HUES64 (cell line): Measurements from ENCODE around the gene GLS2.
"Not testable (repeated sequence)": the region's sequence is repeated elsewhere in the genome, so short reads cannot be mapped to it uniquely, and the experiment has no call there.

Source experiments
- H3K27ac ChIP-seq: 2 replicates; pipeline ENCODE4 v1.7.0; 2013; ENCODE audit warnings: low read depth, low read length, inconsistent platforms
- H3K27me3 ChIP-seq: 2 replicates; pipeline ENCODE4 v1.6.1; 2013; ENCODE audit warnings: mild to moderate bottlenecking, low read length; ENCODE audit not compliant: insufficient read depth
- H3K36me3 ChIP-seq: 2 replicates; pipeline ENCODE4 v1.6.1; 2013; ENCODE audit warnings: mild to moderate bottlenecking, low read length; ENCODE audit not compliant: insufficient read depth
- H3K4me1 ChIP-seq: 2 replicates; pipeline ENCODE4 v1.6.1; 2013; ENCODE audit warnings: mild to moderate bottlenecking, low read length, moderate library complexity; ENCODE audit not compliant: insufficient read depth
- H3K4me3 ChIP-seq: 2 replicates; pipeline ENCODE4 v1.5.1; 2013; ENCODE audit warnings: mild to moderate bottlenecking, low read length, moderate library complexity
- H3K9ac ChIP-seq: 2 replicates; pipeline ENCODE4 v1.6.1; 2013; ENCODE audit warnings: mild to moderate bottlenecking, low read depth, low read length
- H3K9me3 ChIP-seq: 2 replicates; pipeline ENCODE4 v1.6.1; 2013; ENCODE audit warnings: low read depth, low read length; ENCODE audit not compliant: insufficient read depth
- WGBS: fragments of 150-250, 120-280 bp; methylation state at CpG from one replicate; pipeline ENCODE4 v1.1.7; 2013; ENCODE audit warnings: missing lambda C conversion rate; 5-methylcytosine and 5-hydroxymethylcytosine counted together

The GLS2 gene

DNA sequence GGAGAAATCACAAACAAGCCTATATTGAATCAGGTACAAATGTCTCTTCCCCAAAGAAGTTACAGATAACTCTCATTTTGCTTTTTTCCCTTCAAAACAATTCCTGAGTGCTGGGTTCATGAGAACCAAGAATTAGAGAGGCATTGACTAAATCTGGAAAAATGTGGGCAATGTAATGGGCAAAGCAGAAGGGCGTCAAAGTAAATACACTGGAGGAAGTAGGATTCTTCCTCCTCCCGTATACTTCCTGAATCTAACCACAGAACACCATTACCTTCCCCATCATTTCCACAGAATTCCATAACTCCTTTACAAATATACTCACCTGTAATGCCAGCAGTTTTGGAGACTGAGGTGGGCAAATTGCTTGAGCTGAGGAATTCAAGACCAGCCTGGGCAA is 30.6 kb upstream of the GLS2 start:
- Histone ChIP-seq H3K27me3 (no peaks in the 10 kb centered on the region), H3K9me3 (no peaks in the 10 kb centered on the region), H3K4me3 (no peak overlapping the region), H3K36me3 (no peaks in the 10 kb centered on the region), H3K9ac (no peak overlapping the region), H3K27ac (no peak overlapping the region), H3K4me1 (peaks cover 22% of the 10 kb centered on the region)
- WGBS, result 83% methylated on average over 2 of the region's 2 CpGs

DNA sequence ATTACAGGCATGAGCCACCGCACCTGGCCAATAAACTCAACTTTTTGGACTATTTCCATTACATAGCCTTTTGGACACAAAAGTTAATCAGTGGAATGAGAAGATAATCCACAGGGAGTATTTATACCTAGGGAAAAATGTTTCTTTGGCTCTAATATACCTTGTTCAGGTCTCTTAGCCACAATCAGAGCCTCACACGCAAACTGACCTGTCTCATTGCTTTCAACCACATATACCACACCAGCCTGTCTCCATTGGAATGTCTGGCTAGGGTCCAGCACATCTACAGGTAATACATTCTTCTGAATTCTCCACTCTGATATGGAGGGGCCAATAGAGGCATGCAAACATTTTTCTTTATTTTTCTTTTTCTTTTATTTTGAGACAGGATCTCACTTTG is 29.9 kb upstream of the GLS2 start:
- H3K27ac ChIP-seq, result no peak overlapping the region
- no peak overlapping the region for H3K4me3 ChIP-seq
- no peaks in the 10 kb centered on the region for H3K27me3 ChIP-seq
- H3K4me1 ChIP-seq, result peaks cover 17% of the 10 kb centered on the region
- 88% methylated on average over 2 of the region's 2 CpGs for WGBS
- no peaks in the 10 kb centered on the region for H3K9me3 ChIP-seq
- no peaks in the 10 kb centered on the region for H3K36me3 ChIP-seq
- H3K9ac ChIP-seq, result no peak overlapping the region

DNA sequence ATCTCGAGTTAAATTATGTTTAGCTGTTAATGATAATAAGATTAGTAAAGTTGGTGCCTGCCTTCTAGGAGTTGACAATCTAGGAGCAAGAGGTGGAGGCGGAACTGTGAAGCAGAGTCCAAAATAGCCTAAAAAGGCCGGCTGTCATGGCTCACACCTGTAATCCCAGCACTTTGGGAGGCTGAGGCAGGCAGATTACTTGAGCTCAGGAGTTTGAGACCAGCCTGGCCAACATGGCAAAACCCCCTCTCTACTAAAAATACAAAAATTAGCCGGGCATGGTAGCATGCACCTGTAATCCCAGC is 26.0 kb upstream of the GLS2 start:
- not testable (repeated sequence) for H3K36me3 ChIP-seq, H3K9me3 ChIP-seq, H3K4me3 ChIP-seq, H3K9ac ChIP-seq, H3K4me1 ChIP-seq, H3K27ac ChIP-seq, H3K27me3 ChIP-seq
- WGBS, result 68% methylated on average over 4 of the region's 4 CpGs

DNA sequence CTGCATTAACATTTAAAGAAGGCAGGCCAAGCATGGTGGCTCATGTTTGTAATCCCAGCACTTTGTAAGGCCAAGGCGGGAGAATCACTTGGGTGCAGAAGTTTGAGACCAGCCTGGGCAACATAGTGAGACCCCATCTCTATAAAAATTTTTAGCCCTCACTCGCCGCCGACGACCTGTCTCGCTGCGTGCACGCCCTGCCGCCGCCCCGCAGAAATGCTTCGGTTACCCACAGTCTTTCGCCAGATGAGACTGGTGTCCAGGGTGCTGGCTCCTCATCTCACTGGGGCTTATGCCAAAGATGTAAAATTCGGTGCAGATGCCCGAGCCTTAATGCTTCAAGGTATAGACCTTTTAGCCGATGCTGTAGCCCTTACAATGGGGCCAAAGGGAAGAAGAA is 22.8 kb upstream of the GLS2 start:
- H3K4me1 ChIP-seq, result no peaks in the 10 kb centered on the region
- H3K27me3 ChIP-seq, result no peaks in the 10 kb centered on the region
- 93% methylated on average over 16 of the region's 16 CpGs for WGBS
- no peaks in the 10 kb centered on the region for H3K9me3 ChIP-seq
- no peaks in the 10 kb centered on the region for H3K36me3 ChIP-seq
- no peak overlapping the region for H3K4me3 ChIP-seq
- H3K27ac ChIP-seq, result no peak overlapping the region
- no peak overlapping the region for H3K9ac ChIP-seq

DNA sequence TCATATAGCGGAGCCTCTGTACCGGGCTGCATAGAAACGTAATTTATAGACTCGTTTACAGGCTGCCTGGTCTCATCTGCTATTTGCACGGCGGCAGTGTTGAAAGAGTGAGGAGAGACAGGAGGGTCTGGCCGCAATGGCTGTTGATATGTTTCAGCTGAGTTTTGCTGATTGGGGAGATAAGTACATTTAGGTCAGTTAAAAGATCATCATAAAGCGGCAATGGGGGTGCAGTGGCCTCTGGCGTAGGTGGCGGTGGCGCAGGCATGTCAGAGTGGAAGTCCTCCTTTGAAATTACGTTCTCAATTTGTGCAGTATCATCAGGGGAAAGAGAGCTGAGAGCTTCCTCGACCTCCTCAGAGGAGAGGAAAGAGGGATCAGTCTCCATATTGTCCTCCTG is 11.9 kb upstream of the GLS2 start:
- H3K4me3 ChIP-seq, H3K27me3 ChIP-seq, H3K27ac ChIP-seq, H3K9ac ChIP-seq, H3K36me3 ChIP-seq, H3K4me1 ChIP-seq, H3K9me3 ChIP-seq: not testable (repeated sequence)
- WGBS, result 93% methylated on average over 13 of the region's 13 CpGs

DNA sequence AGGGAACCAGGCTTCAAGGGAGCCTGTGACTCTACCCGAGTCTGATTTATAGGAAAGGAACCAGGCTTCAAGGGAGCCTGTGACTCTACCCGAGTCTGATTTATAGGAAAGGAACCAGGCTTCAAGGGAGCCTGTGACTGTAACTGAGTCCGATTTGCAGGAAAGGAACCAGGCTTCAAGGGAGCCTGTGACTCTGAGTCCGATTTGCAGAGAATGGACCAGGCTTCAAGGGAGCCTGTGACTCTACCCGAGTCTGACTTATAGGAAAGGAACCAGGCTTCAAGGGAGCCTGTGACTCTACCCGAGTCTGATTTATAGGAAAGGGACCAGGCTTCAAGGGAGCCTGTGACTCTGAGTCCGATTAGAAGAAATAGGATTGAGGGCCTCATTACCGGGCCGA is 11.5 kb upstream of the GLS2 start:
- H3K27ac ChIP-seq, H3K4me1 ChIP-seq, H3K4me3 ChIP-seq, H3K36me3 ChIP-seq, H3K27me3 ChIP-seq, H3K9ac ChIP-seq: not testable (repeated sequence)
- peaks cover 11% of the 10 kb centered on the region; the same call in 1 of the 2 replicates for H3K9me3 ChIP-seq
- 88% methylated on average over 9 of the region's 9 CpGs for WGBS

DNA sequence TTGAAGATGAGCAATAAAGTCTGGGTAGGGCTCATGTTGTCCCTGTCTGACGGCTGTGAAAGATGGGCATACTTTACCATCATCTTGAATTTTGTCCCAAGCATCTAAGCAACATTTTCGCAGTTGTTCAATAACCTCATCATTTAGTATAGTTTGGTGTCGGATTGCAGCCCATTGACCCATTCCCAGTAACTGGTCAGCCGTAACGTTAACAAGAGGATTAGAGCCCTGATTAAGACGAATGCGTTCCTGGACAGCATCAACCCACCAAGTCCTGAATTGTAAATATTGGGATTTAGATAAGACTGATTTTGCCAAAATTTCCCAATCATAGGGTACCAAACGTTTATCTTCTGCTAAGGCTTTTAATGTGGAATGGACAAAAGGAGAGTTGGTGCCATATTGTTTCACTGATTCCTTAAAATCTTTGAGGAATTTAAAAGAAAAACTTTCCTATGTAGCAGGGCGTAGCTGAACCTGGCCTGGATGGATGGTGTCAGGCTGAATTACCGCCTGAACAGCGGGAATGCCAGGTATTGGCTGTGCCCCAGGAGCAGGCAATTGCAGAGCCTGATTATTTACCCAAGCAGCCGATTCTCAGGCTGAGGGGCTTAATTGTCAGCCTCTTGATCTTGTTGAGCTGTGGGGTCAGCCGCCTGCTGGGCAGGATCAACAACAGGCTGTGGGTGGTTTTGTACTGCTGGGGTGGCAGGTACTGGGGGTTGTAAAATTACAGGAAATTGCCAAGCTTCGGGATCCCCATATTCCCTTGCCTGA is 10.4 kb upstream of the GLS2 start:
- not testable (repeated sequence) for H3K4me3 ChIP-seq, H3K4me1 ChIP-seq, H3K27ac ChIP-seq, H3K36me3 ChIP-seq, H3K27me3 ChIP-seq, H3K9ac ChIP-seq
- H3K9me3 ChIP-seq, result peaks cover 11% of the 10 kb centered on the region; the same call in 1 of the 2 replicates
- 65% methylated on average over 10 of the region's 14 CpGs for WGBS

DNA sequence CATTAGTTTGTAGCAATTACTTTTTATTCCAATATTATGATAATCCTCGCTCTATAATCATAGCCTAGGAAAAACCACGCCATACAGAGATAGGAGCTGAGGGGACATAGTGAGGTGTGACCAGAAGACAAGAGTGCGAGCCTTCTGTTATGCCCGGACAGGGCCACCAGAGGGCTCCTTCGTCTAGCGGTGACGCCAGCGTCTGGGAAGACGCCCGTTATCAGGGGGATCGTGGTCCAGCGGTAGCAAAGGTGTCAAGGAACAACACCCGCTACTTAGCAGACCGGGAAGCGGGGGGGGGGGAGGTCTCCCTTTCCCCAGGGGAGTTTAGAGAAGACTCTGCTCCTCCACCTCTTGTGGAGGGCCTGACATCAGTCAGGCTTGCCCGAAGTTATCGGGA is 8.7 kb upstream of the GLS2 start:
- H3K36me3 ChIP-seq, H3K4me1 ChIP-seq, H3K4me3 ChIP-seq, H3K9ac ChIP-seq, H3K27ac ChIP-seq: not testable (repeated sequence)
- peaks cover 11% of the 10 kb centered on the region; the same call in 1 of the 2 replicates for H3K9me3 ChIP-seq
- H3K27me3 ChIP-seq, result peaks cover 11% of the 10 kb centered on the region
- WGBS, result 18% methylated on average over 12 of the region's 17 CpGs

DNA sequence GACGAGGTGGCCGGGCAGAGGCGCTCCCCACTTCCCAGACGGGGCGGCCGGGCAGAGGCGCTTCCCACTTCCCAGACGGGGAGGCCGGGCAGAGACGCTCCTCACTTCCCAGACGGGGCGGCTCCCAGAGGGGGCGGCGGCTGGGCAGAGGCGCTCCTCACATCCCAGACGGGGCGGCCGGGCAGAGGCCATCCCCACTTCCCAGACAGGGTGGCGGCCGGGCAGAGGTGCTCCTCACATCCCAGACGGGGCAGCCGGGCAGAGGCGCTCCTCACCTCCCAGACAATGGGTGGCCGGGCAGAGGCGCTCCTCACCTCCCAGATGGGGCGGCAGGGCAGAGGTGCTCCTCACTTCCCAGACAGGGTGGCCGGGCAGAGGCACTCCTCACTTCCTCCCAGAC is 6.5 kb upstream of the GLS2 start:
- H3K9ac ChIP-seq, H3K4me1 ChIP-seq, H3K4me3 ChIP-seq, H3K27ac ChIP-seq, H3K36me3 ChIP-seq: not testable (repeated sequence)
- 94% methylated on average over 27 of the region's 27 CpGs for WGBS
- H3K27me3 ChIP-seq, result peaks cover 29% of the 10 kb centered on the region
- H3K9me3 ChIP-seq, result peaks cover 11% of the 10 kb centered on the region; the same call in 1 of the 2 replicates

DNA sequence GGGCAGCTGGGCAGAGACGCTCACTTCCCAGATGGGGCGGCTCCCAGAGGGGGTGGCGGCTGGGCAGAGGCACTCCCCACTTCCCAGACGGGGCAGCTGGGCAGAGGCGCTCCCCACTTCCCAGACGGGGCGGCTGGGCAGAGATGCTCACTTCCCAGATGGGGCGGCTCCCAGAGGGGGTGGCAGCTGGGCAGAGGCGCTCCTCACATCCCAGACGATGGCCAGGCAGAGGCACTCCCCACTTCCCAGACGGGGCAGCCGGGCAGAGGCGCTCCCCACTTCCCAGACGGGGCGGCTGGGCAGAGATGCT is 6.1 kb upstream of the GLS2 start:
- H3K27ac ChIP-seq, H3K36me3 ChIP-seq, H3K4me3 ChIP-seq, H3K4me1 ChIP-seq, H3K9ac ChIP-seq: not testable (repeated sequence)
- peaks cover 12% of the 10 kb centered on the region; the same call in 1 of the 2 replicates for H3K9me3 ChIP-seq
- H3K27me3 ChIP-seq, result peaks cover 31% of the 10 kb centered on the region
- WGBS, result 93% methylated on average over 15 of the region's 15 CpGs

DNA sequence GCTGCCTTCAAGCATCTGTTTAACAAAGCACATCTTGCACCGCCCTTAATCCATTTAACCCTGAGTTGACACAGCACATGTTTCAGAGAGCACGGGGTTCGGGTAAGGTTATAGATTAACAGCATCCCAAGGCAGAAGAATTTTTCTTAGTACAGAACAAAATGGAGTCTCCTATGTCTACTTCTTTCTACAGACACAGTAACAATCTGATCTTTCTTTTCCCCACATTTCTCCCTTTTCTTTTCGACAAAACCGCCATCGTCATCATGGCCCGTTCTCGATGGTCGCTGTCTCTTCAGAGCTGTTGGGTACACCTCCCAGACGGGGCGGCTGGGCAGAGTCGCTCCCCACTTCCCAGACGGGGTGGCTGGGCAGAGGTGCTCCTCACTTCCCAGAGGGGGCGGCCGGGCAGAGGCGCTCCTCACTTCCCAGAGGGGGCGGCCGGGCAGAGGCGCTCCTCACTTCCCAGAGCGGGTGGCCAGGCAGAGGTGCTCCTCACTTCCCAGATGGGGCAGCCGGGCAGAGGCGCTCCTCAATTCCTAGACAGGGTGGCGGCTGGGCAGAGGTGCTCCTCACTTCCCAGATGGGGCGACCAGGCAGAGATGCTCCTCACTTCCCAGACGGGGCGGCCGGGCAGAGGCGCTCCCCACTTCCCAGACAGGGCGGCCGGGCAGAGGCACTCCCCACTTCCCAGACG is 5.6 kb upstream of the GLS2 start:
- H3K36me3 ChIP-seq, H3K9ac ChIP-seq, H3K4me3 ChIP-seq, H3K27ac ChIP-seq, H3K4me1 ChIP-seq: not testable (repeated sequence)
- peaks cover 17% of the 10 kb centered on the region; the same call in 1 of the 2 replicates for H3K9me3 ChIP-seq
- WGBS, result 86% methylated on average over 31 of the region's 31 CpGs
- H3K27me3 ChIP-seq, result peaks cover 36% of the 10 kb centered on the region

DNA sequence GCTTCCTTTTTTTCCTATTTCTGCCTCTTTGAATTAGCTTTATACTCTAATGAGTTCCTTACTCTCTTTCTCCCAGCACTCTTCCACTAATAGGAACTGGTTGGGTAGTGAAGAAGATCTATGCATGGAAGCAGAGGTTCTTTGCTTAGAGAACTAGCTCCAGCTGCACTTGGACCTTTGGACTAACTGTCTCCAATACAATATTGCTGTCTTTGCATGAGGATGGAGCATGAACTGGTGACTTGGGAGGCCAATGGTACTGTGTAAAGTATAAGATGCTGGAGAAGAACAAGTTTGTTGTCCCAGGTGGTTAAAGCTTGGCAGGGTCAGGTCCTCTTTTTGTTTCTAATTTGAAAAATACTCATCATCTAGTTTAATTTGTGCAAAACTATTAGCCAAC is 2.4 kb upstream of the GLS2 start:
- Histone ChIP-seq H3K36me3 (no peaks in the 10 kb centered on the region), H3K4me1 (no peaks in the 10 kb centered on the region), H3K27me3 (peaks cover 59% of the 10 kb centered on the region), H3K9me3 (peaks cover 12% of the 10 kb centered on the region; the same call in 1 of the 2 replicates), H3K9ac (no peak overlapping the region), H3K4me3 (no peak overlapping the region), H3K27ac (no peak overlapping the region)
